SK-N-SH (cell line): ENCODE results near the gene APH1B. TPM values are rescaled to one million over a fixed set of nuclear protein-coding genes. Genes with fewer than 3 reads are reported as not detected.

Experiments
- CTCF ChIA-PET: fragments of 300-600, 350-600 bp; formaldehyde crosslinking; extraction: SDS; loops from one replicate; lab custom pipeline; 2021; lab: Yijun Ruan, JAX
- POLR2A ChIA-PET: fragments of 350-600 bp; sonication (Branson Sonifier 250); formaldehyde crosslinking; extraction: SDS; loops from one replicate; lab custom pipeline; 2020; ENCODE audit warnings: antibody characterized with exemption, inconsistent platforms; lab: Yijun Ruan, JAX
- DNase-seq: peaks from one replicate; pipeline ENCODE4 v3.0.0; 2012
- H2AFZ ChIP-seq: fragments of 200-600 bp; sonication (generic); 2 replicates; pipeline ENCODE4 v1.8.1; 2016; ENCODE audit warnings: antibody characterized with exemption, mild to moderate bottlenecking, low read depth
- H3F3A ChIP-seq: fragments of 200-600 bp; sonication (generic); replicated peaks from 2 replicates; pipeline ENCODE3; 2016; ENCODE audit warnings: antibody characterized with exemption, mild to moderate bottlenecking; ENCODE audit not compliant: insufficient read depth
- H3K27ac ChIP-seq, 2 experiments: fragments of 200-500 bp in 1 of 2; fragments of 200-600 bp in 1 of 2; sonication (Bioruptor generic) in 1 of 2; sonication (generic), shearing (Covaris generic) in 1 of 2; 2 replicates each; pipeline versions ENCODE4 v1.5.1 to v1.6.1; 2014 to 2016; ENCODE audit warnings: low read depth in 2 of 2, inconsistent platforms in 1 of 2, low read length in 1 of 2, mild to moderate bottlenecking in 1 of 2, mixed read lengths in 1 of 2
- H3K27me3 ChIP-seq: fragments of 200-600 bp; sonication (generic), shearing (Covaris generic); 2 replicates; pipeline ENCODE4 v1.6.1; 2016; ENCODE audit warnings: mixed run types; ENCODE audit not compliant: insufficient read depth
- H3K36me3 ChIP-seq, 2 experiments: fragments of 200-500 bp in 1 of 2; fragments of 200-600 bp in 1 of 2; sonication (Bioruptor generic) in 1 of 2; sonication (generic) in 1 of 2; replicated peaks in 1 of 2; 2 replicates each; pipeline versions ENCODE3 to v1.5.1; 2014 to 2016; ENCODE audit warnings: low read length in 1 of 2, mild to moderate bottlenecking in 1 of 2; ENCODE audit not compliant: insufficient read depth in 2 of 2, control insufficient read depth in 1 of 2
- H3K4me1 ChIP-seq, 2 experiments: fragments of 200-500 bp in 1 of 2; fragments of 200-600 bp in 1 of 2; sonication (Bioruptor generic) in 1 of 2; sonication (generic), shearing (Covaris generic) in 1 of 2; 2 replicates each; pipeline versions ENCODE4 v1.5.1 to v1.6.1; 2014 to 2016; ENCODE audit warnings: low read depth in 1 of 2, low read length in 1 of 2, mixed run types in 1 of 2; ENCODE audit not compliant: insufficient read depth in 2 of 2, control insufficient read depth in 1 of 2
- H3K4me2 ChIP-seq: fragments of 200-600 bp; sonication (generic), shearing (Covaris generic); 2 replicates; pipeline ENCODE4 v1.6.1; 2017; ENCODE audit warnings: mixed run types
- H3K4me3 ChIP-seq, 2 experiments: fragments of 200-500 bp in 1 of 2; fragments of 200-600 bp in 1 of 2; sonication (Bioruptor generic) in 1 of 2; sonication (generic), shearing (Covaris generic) in 1 of 2; 2 replicates each; pipeline versions ENCODE4 v1.5.1 to v1.8.1; 2014 to 2016; ENCODE audit warnings: low read depth in 2 of 2, inconsistent platforms in 1 of 2, low read length in 1 of 2, mild to moderate bottlenecking in 1 of 2, mixed read lengths in 1 of 2, moderate library complexity in 1 of 2
- H3K79me2 ChIP-seq: fragments of 200-600 bp; sonication (generic); 2 replicates; pipeline ENCODE4 v1.8.1; 2017; ENCODE audit warnings: mild to moderate bottlenecking; ENCODE audit not compliant: insufficient read depth
- H3K9ac ChIP-seq: fragments of 200-600 bp; sonication (generic); 2 replicates; pipeline ENCODE4 v1.6.1; 2017; ENCODE audit warnings: mixed run types
- H3K9me2 ChIP-seq: fragments of 200-600 bp; sonication (generic); 2 replicates; pipeline ENCODE4 v1.6.1; 2017; ENCODE audit warnings: mixed run types
- H3K9me3 ChIP-seq: fragments of 200-600 bp; sonication (generic); 2 replicates; pipeline ENCODE4 v1.6.1; 2017; ENCODE audit warnings: mixed run types, mild to moderate bottlenecking, moderate library complexity
- H4K20me1 ChIP-seq: fragments of 200-600 bp; sonication (generic); 2 replicates; pipeline ENCODE4 v1.6.1; 2017; ENCODE audit warnings: mild to moderate bottlenecking, mixed run types; ENCODE audit not compliant: insufficient read depth
- CHD2 ChIP-seq: fragments of 150-350 bp; IDR thresholded peaks from 2 replicates; pipeline ENCODE4 v1.6.1; 2018; ENCODE audit warnings: low read length; ENCODE audit not compliant: partially characterized antibody
- ELF1 ChIP-seq: IDR thresholded peaks from 2 replicates; pipeline ENCODE4 v1.4.0; 2012
- EP300 ChIP-seq, 2 experiments: IDR thresholded peaks; 2 replicates each; pipeline versions ENCODE4 v1.4.0 to v1.6.1; 2012; ENCODE audit warnings: borderline replicate concordance in 1 of 2, low read depth in 1 of 2, low read length in 1 of 2
- EZH2phosphoT487 ChIP-seq: fragments of 200-600 bp; sonication (generic); IDR thresholded peaks from 2 replicates; pipeline ENCODE4 v1.6.1; 2017; ENCODE audit warnings: low read depth, mixed run types, mild to moderate bottlenecking, antibody characterized with exemption, moderate library complexity, borderline replicate concordance
- FOSL2 ChIP-seq: IDR thresholded peaks from 2 replicates; pipeline ENCODE4 v1.4.0; 2012; ENCODE audit warnings: low read depth, mild to moderate bottlenecking, moderate library complexity, borderline replicate concordance
- FOXM1 ChIP-seq: IDR thresholded peaks from 2 replicates; pipeline ENCODE4 v1.4.0; 2012; ENCODE audit warnings: low read depth, mild to moderate bottlenecking
- GATA2 ChIP-seq: sonication (generic); formaldehyde crosslinking; IDR thresholded peaks from 2 replicates; pipeline ENCODE4 v1.5.0; 2020; ENCODE audit warnings: mild to moderate bottlenecking, missing genetic modification reagents
- MAX ChIP-seq: IDR thresholded peaks from 2 replicates; pipeline ENCODE4 v1.4.0; 2012; ENCODE audit warnings: low read depth
- MXI1 ChIP-seq: IDR thresholded peaks from 2 replicates; pipeline ENCODE4 v1.6.1; 2012; ENCODE audit warnings: mild to moderate bottlenecking, low read depth, low read length, improper control_type of control experiment
- POLR2AphosphoS5 ChIP-seq: IDR thresholded peaks from 2 replicates; pipeline ENCODE4 v1.6.1; 2012; ENCODE audit warnings: low read depth, low read length
- RAD21 ChIP-seq: IDR thresholded peaks from 2 replicates; pipeline ENCODE4 v1.6.1; 2012; ENCODE audit warnings: mild to moderate bottlenecking, low read length
- RCOR1 ChIP-seq: fragments of 150-350 bp; IDR thresholded peaks from 2 replicates; pipeline ENCODE4 v1.6.1; 2017; ENCODE audit warnings: antibody characterized with exemption, low read length
- RFX5 ChIP-seq: IDR thresholded peaks from 2 replicates; pipeline ENCODE4 v1.6.1; 2012; ENCODE audit warnings: mild to moderate bottlenecking, improper control_type of control experiment, low read length
- RXRA ChIP-seq: IDR thresholded peaks from 2 replicates; pipeline ENCODE4 v1.4.0; 2012; ENCODE audit warnings: low read depth, mild to moderate bottlenecking, borderline replicate concordance
- SIN3A ChIP-seq: IDR thresholded peaks from 2 replicates; pipeline ENCODE4 v1.6.1; 2012; ENCODE audit warnings: low read depth, mild to moderate bottlenecking, low read length, moderate library complexity, borderline replicate concordance
- TAF1 ChIP-seq: IDR thresholded peaks from 2 replicates; pipeline ENCODE4 v1.6.1; 2012; ENCODE audit warnings: low read depth, mild to moderate bottlenecking, low read length, moderate library complexity, borderline replicate concordance
- TEAD4 ChIP-seq: IDR thresholded peaks from 2 replicates; pipeline ENCODE4 v1.4.0; 2012; ENCODE audit warnings: mild to moderate bottlenecking, borderline replicate concordance; ENCODE audit not compliant: insufficient read depth
- WGBS: methylation state at CpG from one replicate; pipeline ENCODE4 v1.1.6; 2017; ENCODE audit warnings: low lambda C conversion rate; 5-methylcytosine and 5-hydroxymethylcytosine counted together
- polyA plus RNA-seq, 3 experiments: library from polyadenylated mRNA; depleted of rRNA; stranded (reverse); fragments of >200 nt; gene quantifications; 2 replicates each; pipeline ENCODE4 v1.2.3, GENCODE V29; 2012
- TF ChIP-seq, protein P1 (sequence below): fragments of 150-350 bp; IDR thresholded peaks from 2 replicates; pipeline ENCODE4 v1.6.1; 2017; ENCODE audit warnings: antibody characterized with exemption, low read length, low read depth, borderline replicate concordance

APH1B gene
- polyA plus RNA-seq, 1 of the 3 experiments (the other 2 are of a cell fraction) = 7.6 TPM

DNA sequence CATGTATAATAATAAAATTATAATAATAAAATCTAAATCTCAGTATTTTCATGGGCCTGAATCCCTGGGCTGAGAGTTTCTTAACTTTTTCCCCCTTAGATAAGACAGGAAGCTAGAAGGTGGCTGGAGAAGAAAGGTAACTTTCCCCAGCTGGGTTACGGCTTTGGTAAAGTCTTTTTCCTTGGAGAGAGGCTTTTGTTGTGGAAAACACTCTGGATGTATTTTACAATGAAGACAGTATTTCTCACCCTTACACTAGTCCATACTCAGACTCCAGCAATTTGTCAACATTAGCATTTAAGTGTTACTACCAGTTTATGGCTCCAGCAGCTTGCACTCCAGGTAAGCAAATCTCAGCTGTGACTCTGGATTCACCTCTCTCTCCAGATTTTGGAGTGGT lies 34.9 kb downstream of the APH1B start:
- Histone ChIP-seq H3K79me2 (no peaks in the 10 kb centered on the region), H3K9me3 (no peaks in the 10 kb centered on the region), H3K36me3 (no peaks in the 10 kb centered on the region), H4K20me1 (no peaks in the 10 kb centered on the region), H2AFZ (no peak overlapping the region), H3K4me1 (peaks cover 0 to 14% of the 10 kb centered on the region in 2 experiments; a peak in 3 of 4 replicates), H3K4me2 (no peak overlapping the region), H3F3A (peaks cover 6% of the 10 kb centered on the region), H3K27me3 (no peaks in the 10 kb centered on the region), H3K9me2 (no peaks in the 10 kb centered on the region), H3K9ac (no peak overlapping the region), H3K4me3 (no peak overlapping the region), H3K27ac (no peak overlapping the region)
- no peak for DNase-seq
- no peak for TF ChIP-seq ELF1
- TF ChIP-seq RAD21 = no peak
- TF ChIP-seq FOSL2 = no peak
- no peak for TF ChIP-seq POLR2AphosphoS5
- TF ChIP-seq EZH2phosphoT487 = no peak
- TF ChIP-seq, protein P1, sequence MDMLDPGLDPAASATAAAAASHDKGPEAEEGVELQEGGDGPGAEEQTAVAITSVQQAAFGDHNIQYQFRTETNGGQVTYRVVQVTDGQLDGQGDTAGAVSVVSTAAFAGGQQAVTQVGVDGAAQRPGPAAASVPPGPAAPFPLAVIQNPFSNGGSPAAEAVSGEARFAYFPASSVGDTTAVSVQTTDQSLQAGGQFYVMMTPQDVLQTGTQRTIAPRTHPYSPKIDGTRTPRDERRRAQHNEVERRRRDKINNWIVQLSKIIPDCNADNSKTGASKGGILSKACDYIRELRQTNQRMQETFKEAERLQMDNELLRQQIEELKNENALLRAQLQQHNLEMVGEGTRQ = no peak
- no peak for TF ChIP-seq RXRA
- TF ChIP-seq RCOR1 = no peak
- TF ChIP-seq TAF1 = no peak
- ChIA-PET CTCF (interaction anchor here (1.3 to 3.3 kb wide), 2 partner anchors 22 to 154 kb away, joined by 4 to 17 read pairs; no protein-coding TSS in a partner anchor), POLR2A (no interaction called here)
- 96% methylated on average over 1 of the region's 1 CpG for WGBS

DNA sequence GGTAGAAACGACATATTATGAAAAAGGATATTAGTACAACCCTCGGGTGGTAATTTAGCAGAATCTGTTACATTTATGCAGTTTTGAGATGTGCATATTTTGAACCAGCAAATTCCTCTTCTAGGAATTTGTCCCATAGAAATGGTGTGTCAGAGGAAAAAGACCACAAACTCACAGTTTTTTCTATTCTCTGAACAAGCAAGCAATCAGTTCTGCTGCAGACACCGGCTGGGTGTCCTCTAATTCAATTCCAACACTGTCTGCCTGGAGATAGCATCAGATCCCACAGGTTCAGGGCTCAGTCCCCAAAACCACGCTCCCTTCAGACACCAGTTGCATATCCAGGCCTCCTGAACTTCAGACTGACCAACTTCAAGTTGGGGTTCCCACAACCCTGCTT lies 36.4 kb downstream of the APH1B start:
- Histone ChIP-seq H3K27me3 (no peaks in the 10 kb centered on the region), H3K4me2 (no peak overlapping the region), H3K9me3 (no peaks in the 10 kb centered on the region), H3K36me3 (no peaks in the 10 kb centered on the region), H2AFZ (no peak overlapping the region), H3K4me1 (peaks cover 0 to 11% of the 10 kb centered on the region in 2 experiments; a peak in 3 of 4 replicates), H3K9ac (no peak overlapping the region), H4K20me1 (no peaks in the 10 kb centered on the region), H3K79me2 (no peaks in the 10 kb centered on the region), H3F3A (peaks cover 6% of the 10 kb centered on the region), H3K27ac (no peak overlapping the region), H3K4me3 (no peak overlapping the region; a peak in 1 of 4 replicates), H3K9me2 (no peaks in the 10 kb centered on the region)
- DNase-seq = peak; percentile 66
- ChIA-PET CTCF (interaction anchor here (0.7 to 3.3 kb wide), 4 partner anchors 13 to 153 kb away, joined by 3 to 17 read pairs (median 4); no protein-coding TSS in a partner anchor), POLR2A (no interaction called here)
- no peak for TF ChIP-seq TEAD4
- TF ChIP-seq RCOR1 = peak; percentile 99
- TF ChIP-seq MAX = no peak
- TF ChIP-seq CHD2 = peak; percentile 73
- no peak for TF ChIP-seq EZH2phosphoT487
- peak; percentile 43 for TF ChIP-seq RAD21
- no peak for TF ChIP-seq RXRA
- no peak for TF ChIP-seq FOXM1
- peak in 1 of 2 experiments; percentile 78; a peak in 2 of 4 replicates for TF ChIP-seq EP300 (IDR thresholded peaks at IDR 0.05; ENCODE audit: borderline replicate concordance in 1 of 2, low read depth in 1 of 2, low read length in 1 of 2)
- peak; percentile 96 for TF ChIP-seq GATA2 (CRISPR knock-in tag)
- no peak for TF ChIP-seq SIN3A
- TF ChIP-seq POLR2AphosphoS5 = no peak
- TF ChIP-seq RFX5 = peak; percentile 65; the same call in 1 of the 2 replicates
- TF ChIP-seq MXI1 = peak; percentile 40; the same call in 1 of the 2 replicates
- WGBS = 52% methylated on average over 4 of the region's 4 CpGs
